HG02763 (cell line): ENCODE data around the gene ZFP36L2.

Experiments used
- ATAC-seq: cut with Tn5 transposase; IDR thresholded peaks from one replicate; pipeline ENCODE4 v1.9.1; 2021; ENCODE audit warnings: mild to moderate bottlenecking, moderate library complexity; ENCODE audit not compliant: unreplicated experiment

ZFP36L2 gene

DNA sequence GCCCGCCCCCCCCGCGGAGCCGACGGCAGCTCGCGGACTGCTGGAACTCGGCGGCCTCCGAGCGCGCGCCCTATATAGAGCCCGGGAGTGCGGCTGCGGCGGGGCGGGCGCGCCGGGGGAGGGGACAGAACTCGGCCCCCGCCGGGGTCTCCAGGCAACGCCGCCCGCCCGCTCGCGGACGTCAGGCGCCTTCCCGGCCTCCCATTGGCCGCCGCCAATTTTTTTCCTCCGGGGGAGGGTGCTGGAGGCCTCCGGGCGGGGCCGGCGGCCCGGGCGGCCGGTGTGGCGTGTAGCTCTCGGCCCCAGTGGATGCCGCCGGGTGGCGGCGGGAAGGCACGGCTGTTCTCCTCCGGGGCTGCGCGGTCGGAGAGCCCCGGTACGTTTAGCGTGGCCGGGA, at the start of gene ZFP36L2:
TSS of gene ZFP36L2 (minus strand) at position 49 of the 397 bp plus-strand sequence. CDS start 291 bp downstream, outside the sequence.
- peak; percentile 44 for ATAC-seq

DNA sequence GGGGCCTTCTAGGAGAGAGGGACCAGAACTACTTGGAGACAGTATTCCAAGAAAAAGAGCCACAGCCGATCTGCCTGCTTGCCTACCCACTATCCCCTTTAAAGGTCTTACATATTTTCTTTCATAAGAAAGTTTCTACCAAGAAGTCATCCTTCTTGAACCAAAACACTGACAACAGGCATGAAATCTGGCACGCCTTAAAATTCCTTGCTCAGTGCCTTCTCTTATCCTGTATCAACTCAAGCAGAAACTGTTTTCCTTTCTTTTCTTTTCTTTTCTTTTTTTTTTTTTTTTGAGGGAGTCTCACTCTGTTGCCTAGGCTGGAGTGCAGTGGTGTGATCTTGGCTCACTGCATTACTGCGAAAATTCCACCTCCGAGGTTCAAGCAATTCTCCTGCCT, 48.3 kb upstream of the ZFP36L2 start:
- ATAC-seq = no peak

DNA sequence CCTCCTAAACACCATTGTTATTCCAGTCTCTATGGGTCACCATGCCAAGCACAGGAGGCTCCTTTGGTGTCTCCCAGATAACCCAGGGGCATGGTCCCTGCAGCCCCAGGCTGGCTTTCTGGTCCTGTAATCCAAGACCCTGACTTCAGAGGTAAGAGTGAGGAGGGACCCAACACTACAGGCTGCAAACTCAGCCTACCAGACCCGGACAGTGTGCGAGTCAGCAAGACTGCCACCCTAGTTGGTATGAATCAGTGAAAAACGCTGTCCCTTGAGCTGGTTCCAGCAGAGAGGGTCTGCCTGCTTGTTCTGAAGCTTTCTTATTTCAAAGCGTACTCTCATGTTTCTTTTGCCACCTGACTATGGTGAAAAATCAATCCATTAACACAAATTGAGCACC, 47.6 kb upstream of the ZFP36L2 start:
- no peak for ATAC-seq

DNA sequence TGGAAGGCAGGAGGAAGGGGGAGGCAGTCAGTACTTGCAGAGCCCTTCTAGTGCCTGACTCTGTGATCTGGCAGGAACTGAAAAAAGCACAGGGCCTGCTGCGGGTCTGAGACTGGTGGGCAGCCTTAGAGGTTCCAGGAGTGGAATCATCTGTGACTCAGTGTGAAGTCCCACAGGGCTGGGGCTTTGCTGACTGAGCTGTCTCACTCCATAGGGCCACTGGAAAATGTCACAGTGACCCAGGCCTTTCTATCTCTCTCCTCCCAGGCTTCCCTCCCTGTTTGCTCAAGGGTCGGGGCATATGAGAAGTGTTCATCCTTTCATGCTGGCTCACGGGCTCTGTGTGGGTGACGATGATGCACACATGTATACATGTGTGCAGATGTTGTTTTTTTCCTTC, 47.1 kb upstream of the ZFP36L2 start:
- no peak for ATAC-seq

GRCh38 chr2:43270930-43271615, 44.7 kb upstream of the ZFP36L2 start:
- no peak for ATAC-seq

GRCh38 chr2:43270461-43270860, 44.1 kb upstream of the ZFP36L2 start:
- ATAC-seq = no peak

DNA sequence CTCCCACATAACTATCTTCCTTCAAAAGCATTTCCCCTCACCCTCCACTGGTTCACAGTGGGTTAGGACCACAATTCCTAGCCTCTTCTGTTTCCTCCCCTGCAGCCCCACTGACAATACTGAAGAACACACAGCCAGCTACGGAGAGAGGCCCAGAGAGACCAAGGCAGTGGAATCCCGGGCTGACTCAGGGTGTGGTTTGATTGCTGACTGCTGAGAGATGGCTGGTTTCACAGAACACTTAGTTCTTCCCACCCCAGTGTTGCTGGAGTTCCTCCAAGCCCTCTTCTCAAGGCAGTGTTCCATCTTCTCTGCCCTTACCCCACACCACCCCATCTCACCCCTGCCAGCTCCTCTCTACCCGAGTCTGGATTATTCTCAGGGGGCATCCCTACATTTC, 43.3 kb upstream of the ZFP36L2 start:
- no peak for ATAC-seq

DNA sequence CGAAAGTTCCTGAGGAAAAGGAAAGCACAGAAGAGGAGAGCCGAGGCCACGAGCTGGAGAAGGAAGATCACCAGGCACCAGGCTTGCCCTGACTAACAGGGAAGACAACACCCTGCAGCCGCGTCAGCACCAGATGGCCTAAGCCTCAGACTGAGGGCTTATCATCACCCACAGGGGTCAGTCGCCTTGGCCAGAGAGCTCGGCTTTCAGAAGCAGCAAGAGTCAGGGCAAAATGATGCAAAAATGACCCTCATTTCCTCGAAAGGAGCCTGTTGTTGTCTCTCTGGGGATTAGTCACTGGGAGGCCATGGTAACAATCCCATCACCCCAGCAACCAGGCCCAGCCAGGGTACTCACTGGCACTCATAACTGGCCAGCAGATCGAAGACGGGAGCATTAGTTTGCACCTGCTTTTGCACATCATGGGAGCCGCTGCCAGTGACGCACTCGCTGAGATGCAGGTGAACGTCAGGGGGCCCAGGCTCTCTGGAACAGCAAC, 42.7 kb upstream of the ZFP36L2 start:
- no peak for ATAC-seq

DNA sequence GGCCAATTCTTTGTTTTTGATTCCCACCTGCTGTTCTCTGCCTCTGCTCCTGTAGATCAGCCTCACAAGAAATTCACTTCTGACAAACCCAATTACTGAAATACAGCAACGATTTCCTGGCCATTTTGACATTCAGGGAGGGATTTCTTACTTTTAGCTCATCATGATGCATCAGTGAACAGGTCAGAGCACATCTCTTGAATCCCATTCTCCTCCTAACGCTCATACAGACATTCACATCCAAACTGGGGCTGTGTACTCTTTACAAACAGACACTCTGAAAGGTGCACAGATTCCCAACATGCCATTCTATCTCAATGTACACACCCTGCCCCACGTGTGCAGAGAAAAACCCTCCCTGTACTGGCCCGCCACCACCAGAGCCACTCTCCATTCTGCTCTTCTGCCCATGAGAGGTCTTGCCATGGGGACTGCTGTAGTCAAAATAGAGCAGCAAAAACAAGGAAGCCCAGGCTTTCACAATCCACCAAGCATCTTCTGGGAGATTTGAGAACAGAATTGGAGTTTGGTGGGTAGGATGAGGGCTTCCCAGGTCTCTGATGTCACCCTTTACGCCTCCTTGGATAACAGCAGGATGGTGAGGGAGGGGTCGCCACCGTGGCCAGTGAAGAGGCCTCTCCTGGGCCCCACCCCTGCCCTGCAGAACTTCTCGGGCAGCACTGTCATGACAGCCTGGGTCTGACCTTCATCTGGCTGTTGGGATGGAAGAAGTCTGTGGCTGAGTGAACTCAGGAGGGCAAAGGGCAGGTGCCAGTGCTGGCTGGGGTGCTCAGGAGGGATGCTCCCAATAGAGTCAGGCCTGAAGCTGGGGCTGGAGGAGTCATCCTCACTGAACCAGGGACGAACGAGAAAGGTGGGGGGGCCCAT, 41.9 kb upstream of the ZFP36L2 start:
- ATAC-seq = no peak

GRCh38 chr2:43267381-43267780, 41.0 kb upstream of the ZFP36L2 start:
- no peak for ATAC-seq

DNA sequence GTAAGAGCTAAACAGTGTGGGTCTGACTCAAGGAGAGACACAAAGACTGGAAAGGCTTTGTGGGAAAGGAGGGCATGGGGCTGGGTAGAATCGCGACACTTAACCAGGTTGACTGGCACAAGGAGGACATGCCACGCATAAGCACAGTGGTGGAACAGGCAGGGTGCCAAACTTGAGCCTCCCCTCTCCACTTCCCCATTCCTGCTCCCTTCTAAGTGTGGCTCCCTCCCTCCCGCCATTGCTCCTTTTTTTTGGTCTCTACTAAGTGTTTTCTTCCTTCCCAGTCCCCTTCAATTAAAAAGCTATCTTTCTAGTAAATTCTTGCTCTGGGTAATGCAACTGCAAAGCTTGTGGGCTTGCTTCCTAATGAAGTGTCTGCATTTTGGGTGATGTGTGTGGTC, 40.3 kb upstream of the ZFP36L2 start:
- no peak for ATAC-seq

DNA sequence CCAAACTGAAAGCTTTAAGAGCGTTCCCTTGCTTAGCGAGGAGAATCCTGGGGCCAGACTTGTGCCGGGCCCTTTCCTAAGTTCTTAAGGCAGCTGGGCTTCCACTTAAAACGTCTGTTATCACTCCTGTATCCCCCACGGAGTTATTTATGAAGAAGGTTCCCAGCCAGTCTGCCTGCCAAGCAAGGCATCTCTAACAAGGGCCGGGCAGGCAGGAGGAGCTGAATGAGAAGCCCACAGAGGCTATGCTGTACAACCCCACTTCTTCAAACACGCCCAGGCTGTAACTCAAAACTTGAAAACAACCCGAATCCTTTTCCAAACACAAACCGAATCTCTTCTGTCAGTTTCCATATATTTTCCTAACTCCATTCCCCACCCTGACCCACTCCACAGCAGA, 39.0 kb upstream of the ZFP36L2 start:
- ATAC-seq = no peak

DNA sequence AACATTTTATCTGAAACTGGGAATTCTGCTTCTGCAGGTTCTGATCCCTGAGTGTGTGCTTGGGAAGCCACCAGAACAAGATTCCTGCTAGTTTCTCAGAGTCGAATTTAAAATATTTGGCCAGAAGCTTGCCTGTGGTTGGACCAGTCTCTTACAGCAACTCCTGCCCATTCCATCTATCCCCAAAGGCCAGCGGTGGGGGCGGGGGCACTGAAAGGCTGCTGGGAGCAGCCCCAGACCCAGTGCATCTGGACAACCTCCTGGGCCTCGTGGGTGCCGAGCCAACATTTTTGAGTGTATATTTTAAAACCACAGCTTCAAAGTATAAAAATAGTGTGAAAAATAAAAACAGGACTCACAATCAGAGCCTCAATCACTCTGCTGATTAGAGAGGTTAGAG, 38.6 kb upstream of the ZFP36L2 start:
- ATAC-seq = no peak

- ATAC-seq = no peak
Measured at GRCh38 chr2:43262951-43263350, 36.5 kb upstream of the ZFP36L2 start.

GRCh38 chr2:43262239-43262638, 35.8 kb upstream of the ZFP36L2 start:
- no peak for ATAC-seq

GRCh38 chr2:43259512-43259911, 33.1 kb upstream of the ZFP36L2 start:
- ATAC-seq = no peak

GRCh38 chr2:43258547-43259156, 32.2 kb upstream of the ZFP36L2 start:
- no peak for ATAC-seq

GRCh38 chr2:43255296-43255910, 29.0 kb upstream of the ZFP36L2 start:
- no peak for ATAC-seq

DNA sequence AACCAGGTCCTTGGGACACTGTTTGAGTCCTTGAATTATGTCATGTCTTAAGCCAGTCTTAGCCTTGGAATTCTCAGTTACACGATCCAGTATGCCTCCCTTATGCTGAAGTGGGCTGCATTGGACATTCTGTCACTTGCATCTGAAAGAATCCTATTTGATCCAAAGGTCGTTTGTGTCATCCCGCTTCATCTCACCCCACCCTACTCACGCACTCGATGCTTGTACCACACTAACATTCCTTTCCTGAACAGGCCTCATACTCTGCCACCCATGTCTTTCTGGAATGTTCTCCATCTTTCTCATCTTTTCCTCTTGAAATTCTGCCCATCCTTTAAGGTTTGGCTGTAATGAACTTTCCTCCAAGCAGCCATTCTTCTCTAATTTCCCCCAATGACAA, 27.9 kb upstream of the ZFP36L2 start:
- ATAC-seq = no peak

DNA sequence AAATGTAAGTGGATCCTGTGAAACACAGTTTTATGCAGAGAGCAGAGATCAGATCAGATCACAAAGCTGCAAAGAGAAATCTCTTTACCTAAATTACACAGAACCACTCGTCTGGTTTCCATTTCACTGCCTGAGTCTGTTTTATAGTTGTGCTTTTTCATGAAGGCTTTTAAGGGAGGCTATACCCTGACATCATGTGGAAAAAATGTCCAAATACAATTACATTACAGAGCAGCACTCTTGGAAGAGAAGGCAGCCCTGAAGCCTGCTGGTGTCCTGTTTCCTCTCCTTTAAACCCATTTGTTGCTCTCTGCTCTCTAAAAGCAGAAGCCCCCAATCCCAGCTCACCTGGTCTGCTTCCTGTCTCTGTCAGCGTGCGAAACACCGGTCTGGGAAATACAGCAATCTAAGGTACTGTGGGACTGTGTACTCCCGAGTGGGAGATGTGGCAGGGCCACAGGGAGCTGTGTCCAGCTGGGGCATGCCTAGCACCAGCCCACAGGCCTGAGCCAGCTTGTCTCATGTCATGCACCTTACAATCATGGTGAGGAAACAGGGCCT, 24.8 kb upstream of the ZFP36L2 start:
- ATAC-seq = no peak

- ATAC-seq = no peak
Measured at GRCh38 chr2:43250015-43250414, 23.6 kb upstream of the ZFP36L2 start.
